Fibroblast of the aortic adventitia (primary cell): Measurements from ENCODE around the gene CREB5. TPM values are rescaled to one million over a fixed set of nuclear protein-coding genes. Genes with fewer than 3 reads are reported as not detected.

Source experiments
- DNase-seq: peaks from one replicate; pipeline ENCODE4 v3.0.0-alpha.2; 2010; ENCODE audit warnings: low read depth
- H3K4me3 ChIP-seq: 2 replicates; pipeline ENCODE4 v1.5.1; 2011; ENCODE audit warnings: low read depth, mild to moderate bottlenecking, control low read depth, low read length, moderate library complexity
- CTCF ChIP-seq: IDR thresholded peaks from 2 replicates; pipeline ENCODE4 v1.5.1; 2011; ENCODE audit warnings: mild to moderate bottlenecking, low read length, control low read depth, inconsistent platforms; ENCODE audit not compliant: insufficient read depth
- total RNA-seq: library from RNA; depleted of rRNA; stranded (reverse); fragments of >200 nt; gene quantifications from 2 replicates; pipeline ENCODE4 v1.2.3, GENCODE V29; 2012; ENCODE audit warnings: low replicate concordance

The CREB5 gene
- total RNA-seq, 1 donor: 5.2 TPM

DNA sequence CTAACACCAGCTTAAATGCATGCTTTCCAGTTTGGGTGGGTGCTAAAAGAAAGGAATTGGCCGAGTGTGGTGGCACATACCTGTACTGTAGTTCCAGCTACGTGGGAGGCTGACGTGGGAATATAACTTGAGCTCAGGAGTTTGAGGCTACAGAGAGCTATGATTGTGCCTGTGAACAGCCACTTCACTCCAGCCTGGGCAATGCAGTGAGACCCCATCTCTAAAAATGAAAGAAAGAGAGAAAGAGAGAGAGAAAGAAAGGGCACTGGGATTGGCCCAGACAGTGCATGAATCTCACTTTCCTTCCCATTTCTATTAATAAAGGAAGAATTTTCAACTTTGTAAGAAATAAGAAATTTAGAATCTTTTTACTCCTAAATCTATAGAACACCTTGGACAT is 265.4 kb downstream of the CREB5 start:
- no peak overlapping the region for H3K4me3 ChIP-seq
- no peak for TF ChIP-seq CTCF
- DNase-seq: no peak

- no peak for TF ChIP-seq CTCF
- H3K4me3 ChIP-seq: no peak overlapping the region
- peak; percentile 10 for DNase-seq
Observed at GRCh38 chr7:28678431-28678965, 266.2 kb downstream of the CREB5 start.

GRCh38 chr7:28681693-28682310 is 269.5 kb downstream of the CREB5 start:
- DNase-seq: no peak
- no peak overlapping the region for H3K4me3 ChIP-seq
- TF ChIP-seq CTCF: no peak

DNA sequence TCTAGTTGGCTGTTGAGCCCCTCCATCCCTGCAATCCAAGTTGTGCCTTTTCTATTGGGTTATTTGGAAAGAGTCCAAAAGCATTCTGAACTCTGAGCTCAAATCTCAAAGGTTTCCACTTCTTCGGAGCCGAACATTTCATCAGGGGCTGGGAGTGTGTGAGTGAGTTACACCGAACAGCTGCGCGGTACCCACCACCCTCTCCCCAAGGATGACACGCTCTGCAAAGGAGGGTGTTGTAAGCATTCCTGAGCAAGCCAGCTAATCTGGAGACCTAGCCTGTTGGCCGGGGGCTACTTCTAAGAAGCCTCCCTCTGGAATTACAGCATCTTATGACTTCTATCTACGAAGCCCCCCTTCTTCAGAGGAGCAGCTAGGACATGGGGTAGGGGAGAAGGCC is 270.5 kb downstream of the CREB5 start:
- no peak overlapping the region for H3K4me3 ChIP-seq
- no peak for TF ChIP-seq CTCF
- no peak for DNase-seq

DNA sequence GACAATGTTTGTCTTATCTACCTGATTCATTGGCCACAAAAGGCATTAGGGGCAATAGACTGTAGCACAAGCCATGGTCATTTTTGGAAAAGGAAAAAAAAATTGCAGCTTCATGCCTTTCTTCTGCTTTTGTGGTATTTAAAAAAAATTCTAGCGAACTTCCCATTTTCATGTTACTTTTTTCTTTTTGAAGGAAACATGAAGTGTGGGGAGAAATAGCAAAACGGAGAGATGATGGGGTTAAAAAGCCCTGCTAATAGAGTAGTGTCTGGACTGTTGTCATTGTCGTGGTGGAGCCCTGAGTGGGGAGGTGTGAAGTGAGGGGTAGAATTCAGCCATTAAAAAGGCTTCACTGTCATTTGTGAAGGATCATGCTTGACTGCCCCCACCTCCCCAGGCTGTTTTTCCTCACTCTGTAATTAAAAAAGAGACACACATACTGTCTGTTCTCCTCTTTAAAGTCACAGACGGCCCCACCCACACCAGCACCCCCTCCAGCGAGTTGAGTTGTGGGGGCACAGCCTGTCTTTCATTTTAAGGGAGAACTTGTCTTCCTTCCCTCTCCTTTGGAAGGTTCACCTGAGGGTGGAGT is 272.4 kb downstream of the CREB5 start:
- H3K4me3 ChIP-seq: no peak overlapping the region
- TF ChIP-seq CTCF: no peak
- DNase-seq: no peak

DNA sequence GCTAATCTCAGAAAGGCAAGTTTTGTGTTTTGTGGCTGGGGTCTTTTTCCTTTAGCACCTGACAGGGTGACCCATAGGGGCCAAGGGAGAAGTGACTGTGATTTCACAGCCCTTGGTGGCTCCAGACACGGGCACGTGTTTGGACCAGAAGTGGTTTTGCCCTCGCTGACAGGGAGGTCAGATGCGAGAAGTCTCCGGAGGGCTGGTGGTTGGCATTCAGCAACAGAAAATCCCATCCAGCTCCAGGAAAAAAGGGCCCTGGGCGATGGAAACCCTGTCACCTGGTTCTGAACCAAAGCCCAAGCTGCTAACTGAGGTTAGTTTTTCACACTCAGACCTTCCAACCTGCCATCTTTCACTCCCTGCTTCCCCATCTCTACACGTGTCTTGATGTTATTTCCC is 272.9 kb downstream of the CREB5 start:
- no peak for TF ChIP-seq CTCF
- no peak overlapping the region for H3K4me3 ChIP-seq
- DNase-seq: no peak
